Mucosa of gallbladder (tissue), 1 donor: ENCODE data around the gene GABRG2. TPM values are rescaled to one million over a fixed set of nuclear protein-coding genes. Genes with fewer than 3 reads are reported as not detected.

Experiments
- DNase-seq: peaks from one replicate; pipeline ENCODE4 v3.0.0-alpha.2; 2020; ENCODE audit warnings: low spot score
- total RNA-seq: library from RNA; stranded (reverse); gene quantifications from one replicate; pipeline ENCODE4 v1.2.1, GENCODE V29; 2021
- donor health status: DM: no; HTN: no; CAD: no.

Gene GABRG2
- total RNA-seq, 1 donor from 2014 or later, result not detected

- DNase-seq, result no peak
Measured at GRCh38 chr5:162193012-162193411, 125.4 kb downstream of the GABRG2 start.

GRCh38 chr5:162196351-162196750, 128.8 kb downstream of the GABRG2 start:
- DNase-seq, result no peak

- no peak for DNase-seq
Measured at GRCh38 chr5:162202285-162202880, 134.8 kb downstream of the GABRG2 start.

Other genes with a start within 250 kb of the GABRG2 start
- not detected for gene GABRA1, start 219.7 kb upstream of the GABRG2 start, total RNA-seq